ENCODE data around the gene LCP1.

Gene LCP1

DNA sequence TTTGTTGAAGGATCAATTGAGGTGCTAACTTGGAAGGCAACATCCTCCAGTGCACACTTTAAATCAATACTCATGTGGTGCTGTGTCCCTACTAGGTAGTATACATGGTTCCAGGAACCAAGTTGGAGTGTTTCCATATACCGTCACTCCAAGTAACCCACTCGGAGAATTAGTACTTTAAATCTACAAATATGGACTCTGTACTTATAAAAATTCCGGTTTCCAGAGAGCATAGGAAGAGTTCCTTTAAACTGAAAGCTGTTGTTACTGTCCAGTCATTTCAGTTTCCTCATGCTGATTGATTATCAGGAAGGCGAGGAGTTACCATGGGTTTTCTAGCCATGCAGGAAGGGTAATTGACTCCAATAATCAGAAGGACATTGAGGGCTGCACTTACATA is 84.3 kb downstream of the LCP1 start:
- DNase-seq = no peak

GRCh38 chr13:46097015-46097414 is 85.0 kb downstream of the LCP1 start:
- DNase-seq = no peak

DNA sequence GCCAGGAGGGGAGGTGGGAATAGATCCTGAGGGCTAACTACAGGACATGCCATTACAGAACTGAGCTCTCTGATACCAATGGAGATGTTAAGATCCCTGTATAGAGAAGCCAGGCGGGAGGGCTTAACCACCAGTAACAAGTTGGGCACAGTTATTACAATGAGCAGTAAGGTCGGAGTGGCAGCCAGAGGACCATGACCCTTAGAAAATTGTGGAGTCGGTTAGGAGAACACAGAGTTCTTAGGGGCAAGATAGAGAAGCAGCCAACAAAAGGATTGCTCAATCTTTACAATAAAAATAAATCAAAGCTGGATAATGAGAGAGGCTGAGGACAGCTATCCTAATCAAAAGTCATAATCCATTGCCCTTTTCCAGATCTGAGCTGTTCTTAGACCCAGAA is 87.5 kb downstream of the LCP1 start:
- DNase-seq = no peak

DNA sequence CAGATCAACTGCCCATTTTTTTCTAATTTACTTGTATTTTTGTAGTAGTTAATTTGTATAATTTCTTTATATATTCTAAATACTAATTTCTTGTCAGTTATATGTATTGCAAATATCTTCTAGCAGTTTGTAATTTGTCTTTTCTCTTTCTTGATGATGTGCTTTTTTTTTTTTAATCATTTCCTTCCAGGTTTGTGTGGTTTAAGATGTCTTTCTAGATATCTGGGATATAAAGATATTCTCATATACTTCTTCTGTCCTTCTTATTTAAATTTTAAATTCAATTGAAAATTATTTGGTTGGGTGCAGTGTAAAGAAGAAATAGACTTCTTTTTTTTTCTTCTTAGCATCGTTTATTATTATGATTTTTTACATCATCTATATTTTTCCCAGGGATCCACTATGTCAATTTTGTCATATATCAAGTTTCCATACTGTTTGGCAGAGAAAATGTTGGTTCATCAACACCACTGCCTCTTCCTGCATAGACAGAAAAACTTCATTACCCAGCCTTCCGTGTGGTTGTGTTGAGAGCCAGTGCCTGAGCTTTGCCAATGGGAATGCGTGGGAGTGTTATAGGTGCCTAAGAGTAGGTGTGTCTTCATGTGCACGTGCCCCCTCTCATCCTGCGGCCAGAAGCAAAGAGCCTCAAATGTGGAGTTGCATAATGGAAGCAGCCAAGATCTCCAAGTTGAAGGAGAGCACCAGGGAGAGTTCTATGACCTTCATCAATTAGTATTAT is 93.0 kb downstream of the LCP1 start:
- no peak for DNase-seq

DNA sequence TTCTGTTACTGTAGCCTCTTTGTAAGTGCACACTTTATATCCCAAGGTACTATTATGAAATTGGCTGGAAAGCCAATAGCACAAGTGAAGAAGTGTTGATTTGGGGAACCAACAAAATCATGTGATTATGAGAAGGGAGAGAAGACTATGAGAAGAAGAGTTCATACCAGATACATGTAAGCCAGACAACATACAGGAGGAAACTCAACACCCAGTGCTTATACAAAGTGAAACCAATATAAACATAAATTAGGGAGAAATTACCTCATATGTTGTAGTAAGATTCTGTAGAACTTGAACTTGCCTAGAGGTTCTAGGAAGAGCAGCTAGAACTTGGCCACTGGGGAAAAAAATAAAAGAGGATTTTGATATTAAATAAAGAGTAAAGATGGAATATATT is 94.5 kb downstream of the LCP1 start:
- DNase-seq = no peak

- no peak for DNase-seq
These were observed 95.0 kb downstream of the LCP1 start for GRCh38 chr13:46086985-46087384.

- DNase-seq = no peak
These were observed 95.5 kb downstream of the LCP1 start for GRCh38 chr13:46086421-46086922.

- no peak for DNase-seq
These were observed 96.2 kb downstream of the LCP1 start for GRCh38 chr13:46085737-46086136.

GRCh38 chr13:46082324-46082723 is 99.7 kb downstream of the LCP1 start:
- no peak for DNase-seq

GRCh38 chr13:46079770-46080169 is 102.2 kb downstream of the LCP1 start:
- DNase-seq = no peak

DNA sequence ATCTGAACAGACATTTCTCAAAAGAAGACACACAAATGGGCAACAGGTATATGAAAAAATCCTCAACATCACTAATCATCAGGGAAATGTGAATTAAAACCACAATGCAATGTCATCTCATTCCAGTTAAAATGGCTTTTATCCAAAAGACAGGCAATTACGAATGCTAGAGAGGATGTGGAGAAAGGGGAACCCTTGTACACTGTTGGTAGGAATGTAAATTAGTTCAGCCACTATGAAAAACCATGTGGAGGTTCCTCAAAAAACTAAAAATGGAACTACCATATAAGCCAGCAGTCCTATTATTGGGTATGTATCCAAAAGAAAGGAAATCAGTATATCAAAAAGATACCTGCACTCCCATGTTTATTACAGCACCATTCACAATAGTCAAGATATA is 104.7 kb downstream of the LCP1 start:
- DNase-seq = no peak

- DNase-seq = no peak
These were observed 105.2 kb downstream of the LCP1 start for GRCh38 chr13:46076827-46077226.

Measured in NCI-H1694 (cell line).